Mucosa of descending colon (tissue), 3 donors: Measurements from ENCODE around the gene POU2F1. TPM values are rescaled to one million over a fixed set of nuclear protein-coding genes. Genes with fewer than 3 reads are reported as not detected.

Experiments used
- ATAC-seq: fragments of 200-7000 bp; cut with Tn5 transposase; one replicate; pipeline ENCODE4 v1.9.1; 2020; ENCODE audit warnings: mild to moderate bottlenecking, moderate library complexity
- DNase-seq, 3 donors: peaks; one replicate each; pipeline ENCODE4 v3.0.0-alpha.2; 2020
- H3K36me3 ChIP-seq: fragments of 200-600 bp; one replicate; pipeline ENCODE4 v1.8.0; 2021; ENCODE audit warnings: low read depth, mild to moderate bottlenecking
- H3K4me1 ChIP-seq: fragments of 200-600 bp; one replicate; pipeline ENCODE4 v1.8.0; 2021; ENCODE audit warnings: low read depth, mild to moderate bottlenecking
- H3K4me3 ChIP-seq: fragments of 200-600 bp; one replicate; pipeline ENCODE4 v1.8.0; 2021; ENCODE audit warnings: mild to moderate bottlenecking
- H3K9me3 ChIP-seq: fragments of 200-600 bp; one replicate; pipeline ENCODE4 v1.8.0; 2021; ENCODE audit warnings: mild to moderate bottlenecking
- intact Hi-C, 2 donors: fragments of 100-400 bp; cut with DNase I in 1 of 2; cut with micrococcal nuclease in 1 of 2; formaldehyde crosslinking; loops; one replicate each; pipeline versions ENCODE4 v1.11.0 to v1.11.1; 2022; cut with DNase I, micrococcal nuclease
- total RNA-seq, 3 donors: library from RNA; stranded (reverse); fragmentation: NEBNext Ultra II Directional in 2 of 3; extraction: Animal tissue kit (Norgen Biotek cat#: 25700) in 2 of 3; gene quantifications; one replicate each; pipeline versions ENCODE4 v1.2.1 to v1.2.4, GENCODE V29; 2021 to 2023
- TF ChIP-seq, protein P1 (sequence below): fragments of 200-600 bp; IDR thresholded peaks from one replicate; pipeline ENCODE4 v1.8.0; 2022; ENCODE audit warnings: antibody characterized with exemption, mild to moderate bottlenecking
- donor health status: DM: no; HTN: no; CAD: no; lungs with moderate emphysema.
- donor health status: DM: no; HTN: no; CAD: no.
- donor health status: DM: no; HTN: yes; CAD: no.

The POU2F1 gene
- total RNA-seq, 3 donors from 2014 or later: 16.9 to 18.5 (median 18.0) TPM

GRCh38 chr1:167454304-167454893 is 233.7 kb downstream of the POU2F1 start:
- TF ChIP-seq, protein P1, sequence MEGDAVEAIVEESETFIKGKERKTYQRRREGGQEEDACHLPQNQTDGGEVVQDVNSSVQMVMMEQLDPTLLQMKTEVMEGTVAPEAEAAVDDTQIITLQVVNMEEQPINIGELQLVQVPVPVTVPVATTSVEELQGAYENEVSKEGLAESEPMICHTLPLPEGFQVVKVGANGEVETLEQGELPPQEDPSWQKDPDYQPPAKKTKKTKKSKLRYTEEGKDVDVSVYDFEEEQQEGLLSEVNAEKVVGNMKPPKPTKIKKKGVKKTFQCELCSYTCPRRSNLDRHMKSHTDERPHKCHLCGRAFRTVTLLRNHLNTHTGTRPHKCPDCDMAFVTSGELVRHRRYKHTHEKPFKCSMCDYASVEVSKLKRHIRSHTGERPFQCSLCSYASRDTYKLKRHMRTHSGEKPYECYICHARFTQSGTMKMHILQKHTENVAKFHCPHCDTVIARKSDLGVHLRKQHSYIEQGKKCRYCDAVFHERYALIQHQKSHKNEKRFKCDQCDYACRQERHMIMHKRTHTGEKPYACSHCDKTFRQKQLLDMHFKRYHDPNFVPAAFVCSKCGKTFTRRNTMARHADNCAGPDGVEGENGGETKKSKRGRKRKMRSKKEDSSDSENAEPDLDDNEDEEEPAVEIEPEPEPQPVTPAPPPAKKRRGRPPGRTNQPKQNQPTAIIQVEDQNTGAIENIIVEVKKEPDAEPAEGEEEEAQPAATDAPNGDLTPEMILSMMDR: no peak
- no peaks in the 10 kb centered on the region for H3K4me1 ChIP-seq
- DNase-seq: no peak
- no peak for ATAC-seq
- no peaks in the 10 kb centered on the region for H3K36me3 ChIP-seq
- peak overlapping the region; percentile 25 for H3K4me3 ChIP-seq
- intact Hi-C loops: no loop called here
- H3K9me3 ChIP-seq: no peaks in the 10 kb centered on the region

DNA sequence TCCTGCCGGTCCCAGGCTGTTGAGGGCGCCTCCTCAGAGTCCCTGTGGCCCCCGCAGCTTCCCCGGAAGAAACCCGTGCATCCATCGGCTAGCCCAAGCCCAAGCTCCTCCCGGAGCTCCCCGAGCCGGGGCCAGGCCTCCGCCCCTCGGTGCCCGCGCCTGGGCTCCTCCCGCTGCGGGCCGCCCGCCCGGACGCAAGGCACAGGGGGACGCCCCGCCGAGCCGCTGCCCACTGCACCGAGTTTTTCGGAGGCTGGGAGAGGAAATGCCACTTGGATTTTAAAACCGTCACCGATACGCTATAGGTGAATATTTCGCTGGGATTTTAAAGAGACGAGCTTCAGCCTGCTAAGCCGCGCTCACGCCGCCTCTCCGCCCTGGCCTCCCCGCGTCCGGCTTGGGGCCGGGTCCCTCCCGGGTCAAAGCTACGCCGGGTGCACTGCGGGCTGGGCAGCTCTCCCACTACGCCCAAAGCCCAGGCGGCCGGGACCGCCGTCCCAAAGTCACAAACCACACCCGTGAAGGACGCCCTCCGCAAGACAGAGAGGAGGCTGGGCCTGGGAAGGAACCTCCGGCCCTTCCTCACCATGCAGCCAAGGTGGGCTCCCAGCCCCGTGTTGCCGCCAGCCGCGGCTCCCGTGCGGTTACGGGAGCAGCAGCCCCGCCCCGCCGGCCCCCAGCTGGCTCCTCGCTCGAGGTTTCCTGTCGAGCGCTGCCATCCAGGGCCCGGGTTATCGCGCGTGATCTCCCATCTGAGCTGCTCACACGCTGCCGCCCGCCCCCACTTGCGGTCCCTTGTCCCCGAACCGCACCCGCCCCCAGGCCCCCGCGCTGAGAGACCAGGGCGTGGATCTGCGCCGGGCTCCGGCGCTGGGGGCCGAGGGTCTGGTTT is 234.5 kb downstream of the POU2F1 start:
- Histone ChIP-seq H3K36me3 (no peaks in the 10 kb centered on the region), H3K4me3 (peak overlapping the region; percentile 25), H3K9me3 (no peaks in the 10 kb centered on the region), H3K4me1 (no peaks in the 10 kb centered on the region)
- TF ChIP-seq, protein P1: no peak
- ATAC-seq (peak; percentile 85), DNase-seq (peak; percentile 73 to 88 (median 84))
- intact Hi-C loops: no loop called here

DNA sequence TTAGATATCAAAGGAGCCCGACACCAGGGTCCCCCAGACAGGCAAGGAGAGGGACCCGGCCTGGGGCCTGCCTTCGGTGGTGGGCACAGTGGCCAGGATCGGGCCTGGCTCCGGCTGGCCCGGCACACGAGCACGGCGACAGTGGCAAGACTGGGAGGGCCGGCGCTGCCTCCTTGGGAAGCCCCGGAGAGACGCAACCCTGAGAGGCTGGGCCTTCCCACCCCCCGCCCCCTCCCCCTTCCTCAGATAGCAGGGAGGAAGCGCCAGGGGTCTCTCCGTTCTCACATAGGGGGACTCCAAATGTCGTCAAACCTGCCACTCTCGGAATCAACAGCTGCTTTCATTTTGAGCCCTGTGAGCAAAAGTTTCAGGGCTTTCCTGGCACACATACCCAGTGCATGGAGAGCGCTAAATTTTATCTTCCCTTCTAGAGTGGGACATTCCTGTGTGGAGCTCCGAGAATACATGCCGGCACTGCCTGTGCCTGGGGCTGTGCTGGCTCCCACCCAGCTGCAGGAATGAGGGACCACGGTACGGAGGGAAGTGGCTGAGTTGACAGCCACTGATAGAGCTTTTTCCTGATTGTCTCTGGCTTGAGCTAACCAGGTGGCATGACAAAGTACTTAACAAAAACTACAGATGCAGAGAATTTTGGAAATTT is 235.2 kb downstream of the POU2F1 start:
- intact Hi-C loops: no loop called here
- no peaks in the 10 kb centered on the region for H3K4me1 ChIP-seq
- DNase-seq (peak in 1 of 3 donors; percentile 43), ATAC-seq (peak; percentile 60)
- H3K9me3 ChIP-seq: no peaks in the 10 kb centered on the region
- H3K4me3 ChIP-seq: peak overlapping the region; percentile 25
- TF ChIP-seq, protein P1: no peak
- no peaks in the 10 kb centered on the region for H3K36me3 ChIP-seq

DNA sequence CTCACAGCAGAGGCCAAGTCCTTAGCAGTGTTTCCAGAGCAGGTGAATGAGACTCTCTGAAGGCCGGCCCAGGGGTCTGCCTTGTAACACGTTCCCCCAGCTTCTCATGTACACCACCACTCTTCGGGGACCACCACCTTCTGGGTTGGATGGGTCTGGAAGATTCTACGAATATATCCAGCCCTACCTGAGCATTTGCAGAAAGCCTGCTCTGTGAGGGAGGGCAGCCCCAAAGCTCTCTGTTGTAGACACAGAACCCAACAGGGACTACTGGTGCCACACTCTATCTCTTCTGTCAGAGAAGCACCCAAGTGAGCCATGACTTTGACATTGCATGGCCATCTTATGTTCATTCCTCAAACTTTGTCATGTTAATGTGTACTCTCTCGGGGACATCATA is 235.8 kb downstream of the POU2F1 start:
- Histone ChIP-seq H3K9me3 (no peaks in the 10 kb centered on the region), H3K36me3 (no peaks in the 10 kb centered on the region), H3K4me1 (no peaks in the 10 kb centered on the region), H3K4me3 (no peak overlapping the region)
- TF ChIP-seq, protein P1: no peak
- DNase-seq (no peak), ATAC-seq (no peak)
- intact Hi-C loops: no loop called here

DNA sequence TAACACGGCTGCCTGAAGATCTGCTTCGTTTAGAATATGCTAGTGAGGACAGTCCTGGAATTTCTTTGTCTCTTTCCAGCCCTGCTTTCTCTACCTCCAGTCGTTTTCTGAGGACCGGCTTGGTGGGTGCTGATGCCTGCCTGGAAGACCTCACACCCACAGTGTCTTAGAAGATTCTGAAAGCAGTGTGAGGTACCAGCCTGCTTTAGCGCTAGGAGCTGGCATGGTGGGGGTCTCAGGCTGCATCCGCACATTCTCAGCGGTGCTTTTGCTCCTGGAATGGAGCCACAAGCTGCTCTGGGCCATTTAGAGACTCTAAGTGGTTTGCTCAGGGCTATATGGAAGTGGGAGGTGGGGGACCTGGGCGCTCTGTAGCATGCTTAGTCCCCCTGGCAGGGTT is 236.2 kb downstream of the POU2F1 start:
- intact Hi-C loops: no loop called here
- TF ChIP-seq, protein P1: no peak

More for the DNA sequence above, 236.2 kb downstream of the POU2F1 start:
- DNase-seq (no peak), ATAC-seq (no peak)
- H3K9me3 ChIP-seq: no peaks in the 10 kb centered on the region
- H3K4me3 ChIP-seq: no peak overlapping the region
- H3K4me1 ChIP-seq: no peaks in the 10 kb centered on the region
- no peaks in the 10 kb centered on the region for H3K36me3 ChIP-seq
